Measurements from ENCODE around the gene ARHGAP32. TPM values are rescaled to one million over a fixed set of nuclear protein-coding genes. Genes with fewer than 3 reads are reported as not detected.
"Not testable (repeated sequence)": the region's sequence is repeated elsewhere in the genome, so short reads cannot be mapped to it uniquely, and the experiment has no call there.

ARHGAP32 gene
- total and polyA plus RNA-seq, 2 donors (not counting 1 experiment from before 2014, with no cell fraction given): 4.0 to 9.6 TPM

- TF ChIP-seq, protein P1, sequence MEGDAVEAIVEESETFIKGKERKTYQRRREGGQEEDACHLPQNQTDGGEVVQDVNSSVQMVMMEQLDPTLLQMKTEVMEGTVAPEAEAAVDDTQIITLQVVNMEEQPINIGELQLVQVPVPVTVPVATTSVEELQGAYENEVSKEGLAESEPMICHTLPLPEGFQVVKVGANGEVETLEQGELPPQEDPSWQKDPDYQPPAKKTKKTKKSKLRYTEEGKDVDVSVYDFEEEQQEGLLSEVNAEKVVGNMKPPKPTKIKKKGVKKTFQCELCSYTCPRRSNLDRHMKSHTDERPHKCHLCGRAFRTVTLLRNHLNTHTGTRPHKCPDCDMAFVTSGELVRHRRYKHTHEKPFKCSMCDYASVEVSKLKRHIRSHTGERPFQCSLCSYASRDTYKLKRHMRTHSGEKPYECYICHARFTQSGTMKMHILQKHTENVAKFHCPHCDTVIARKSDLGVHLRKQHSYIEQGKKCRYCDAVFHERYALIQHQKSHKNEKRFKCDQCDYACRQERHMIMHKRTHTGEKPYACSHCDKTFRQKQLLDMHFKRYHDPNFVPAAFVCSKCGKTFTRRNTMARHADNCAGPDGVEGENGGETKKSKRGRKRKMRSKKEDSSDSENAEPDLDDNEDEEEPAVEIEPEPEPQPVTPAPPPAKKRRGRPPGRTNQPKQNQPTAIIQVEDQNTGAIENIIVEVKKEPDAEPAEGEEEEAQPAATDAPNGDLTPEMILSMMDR (conservative IDR thresholded peaks at IDR 0.05 in 1 of 2, IDR thresholded peaks at IDR 0.05 in 1 of 2; ENCODE audit: low read depth in 1 of 2, low read length in 2 of 2): no peak
- TF ChIP-seq EZH2 (IDR thresholded peaks at IDR 0.05; ENCODE audit: low read length, missing control alignments): no peak
- Histone ChIP-seq H3K4me3 (replicated peaks in 1 of 4; ENCODE audit: control extremely low read depth in 1 of 4, insufficient read depth in 1 of 4, low read depth in 3 of 4, low read length in 4 of 4) (no peak overlapping the region), H2AFZ (ENCODE audit: low read length) (no peak overlapping the region), H3K4me2 (ENCODE audit: extremely low read depth, insufficient read depth, low read length) (no peak overlapping the region), H3K9ac (ENCODE audit: insufficient read depth, low read length) (no peak overlapping the region), H3K27ac (ENCODE audit: insufficient read depth, low read length) (no peak overlapping the region), H3K36me3 (ENCODE audit: control insufficient read depth, insufficient read depth, low read length) (no peaks in the 10 kb centered on the region), H3K79me2 (ENCODE audit: control insufficient read depth, insufficient read depth, low read length) (no peaks in the 10 kb centered on the region), H3K4me1 (ENCODE audit: control insufficient read depth, extremely low read depth, insufficient read depth, low read length) (no peaks in the 10 kb centered on the region), H3K9me3 (ENCODE audit: control insufficient read depth, insufficient read depth, low read depth, low read length) (no peaks in the 10 kb centered on the region), H4K20me1 (ENCODE audit: control insufficient read depth, extremely low read depth, insufficient read depth, low read length) (no peaks in the 10 kb centered on the region), H3K27me3 (ENCODE audit: control insufficient read depth, insufficient read depth, low read length) (no peaks in the 10 kb centered on the region)
- peak in 1 of 2 donors; percentile 34 for DNase-seq (ENCODE audit: low read depth in 2 of 2)
These were observed 2.0 kb downstream of the ARHGAP32 start for GRCh38 chr11:129190087-129190486.

DNA sequence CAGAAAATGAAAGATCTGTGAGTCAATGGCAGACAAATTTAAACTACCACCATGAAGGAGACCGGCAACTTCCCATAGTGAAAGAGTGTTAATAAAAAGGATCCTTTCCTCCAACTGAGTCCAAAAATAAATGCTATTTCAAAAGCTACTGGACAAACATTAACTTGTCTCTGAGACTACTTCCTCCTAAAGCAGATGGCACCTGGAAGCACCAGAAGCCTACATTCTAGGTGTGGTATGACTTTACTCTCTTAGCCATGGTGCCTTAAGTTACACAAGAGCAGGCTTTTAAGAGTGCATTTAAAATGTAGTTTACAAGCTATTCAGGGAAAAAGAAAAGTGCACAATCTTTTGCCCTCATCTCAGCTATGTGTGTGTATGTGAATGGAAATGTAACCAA, 2.5 kb downstream of the ARHGAP32 start:
- H3K9me3 ChIP-seq (ENCODE audit: control insufficient read depth, insufficient read depth, low read depth, low read length): no peaks in the 10 kb centered on the region
- H3K4me1 ChIP-seq (ENCODE audit: control insufficient read depth, extremely low read depth, insufficient read depth, low read length): no peaks in the 10 kb centered on the region
- no peaks in the 10 kb centered on the region for H3K27me3 ChIP-seq (ENCODE audit: control insufficient read depth, insufficient read depth, low read length)
- no peaks in the 10 kb centered on the region for H4K20me1 ChIP-seq (ENCODE audit: control insufficient read depth, extremely low read depth, insufficient read depth, low read length)
- no peaks in the 10 kb centered on the region for H3K36me3 ChIP-seq (ENCODE audit: control insufficient read depth, insufficient read depth, low read length)
- no peak overlapping the region for H2AFZ ChIP-seq (ENCODE audit: low read length)
- TF ChIP-seq, protein P1 (conservative IDR thresholded peaks at IDR 0.05 in 1 of 2, IDR thresholded peaks at IDR 0.05 in 1 of 2; ENCODE audit: low read depth in 1 of 2, low read length in 2 of 2): no peak
- no peak for TF ChIP-seq EZH2 (IDR thresholded peaks at IDR 0.05; ENCODE audit: low read length, missing control alignments)
- no peaks in the 10 kb centered on the region for H3K79me2 ChIP-seq (ENCODE audit: control insufficient read depth, insufficient read depth, low read length)
- no peak overlapping the region for H3K4me3 ChIP-seq (replicated peaks in 1 of 4; ENCODE audit: control extremely low read depth in 1 of 4, insufficient read depth in 1 of 4, low read depth in 3 of 4, low read length in 4 of 4)
- H3K4me2 ChIP-seq (ENCODE audit: extremely low read depth, insufficient read depth, low read length): no peak overlapping the region
- DNase-seq (ENCODE audit: low read depth in 2 of 2): no peak
- no peak overlapping the region for H3K9ac ChIP-seq (ENCODE audit: insufficient read depth, low read length)
- H3K27ac ChIP-seq (ENCODE audit: insufficient read depth, low read length): no peak overlapping the region

- not testable (repeated sequence) for H2AFZ ChIP-seq (ENCODE audit: low read length); H3K4me1 ChIP-seq (ENCODE audit: control insufficient read depth, extremely low read depth, insufficient read depth, low read length); H3K27me3 ChIP-seq (ENCODE audit: control insufficient read depth, insufficient read depth, low read length); H3K9me3 ChIP-seq (ENCODE audit: control insufficient read depth, insufficient read depth, low read depth, low read length); DNase-seq (ENCODE audit: low read depth in 2 of 2); H3K27ac ChIP-seq (ENCODE audit: insufficient read depth, low read length); H4K20me1 ChIP-seq (ENCODE audit: control insufficient read depth, extremely low read depth, insufficient read depth, low read length); H3K4me3 ChIP-seq (replicated peaks in 1 of 4; ENCODE audit: control extremely low read depth in 1 of 4, insufficient read depth in 1 of 4, low read depth in 3 of 4, low read length in 4 of 4); H3K79me2 ChIP-seq (ENCODE audit: control insufficient read depth, insufficient read depth, low read length); H3K4me2 ChIP-seq (ENCODE audit: extremely low read depth, insufficient read depth, low read length); H3K9ac ChIP-seq (ENCODE audit: insufficient read depth, low read length); H3K36me3 ChIP-seq (ENCODE audit: control insufficient read depth, insufficient read depth, low read length)
These were observed 7.0 kb downstream of the ARHGAP32 start for GRCh38 chr11:129185082-129185481.

Data from fibroblast of lung (primary cell).